ENCODE results near the gene STPG4.
"Not testable (repeated sequence)": the region's sequence is repeated elsewhere in the genome, so short reads cannot be mapped to it uniquely, and the experiment has no call there.

Gene STPG4

DNA sequence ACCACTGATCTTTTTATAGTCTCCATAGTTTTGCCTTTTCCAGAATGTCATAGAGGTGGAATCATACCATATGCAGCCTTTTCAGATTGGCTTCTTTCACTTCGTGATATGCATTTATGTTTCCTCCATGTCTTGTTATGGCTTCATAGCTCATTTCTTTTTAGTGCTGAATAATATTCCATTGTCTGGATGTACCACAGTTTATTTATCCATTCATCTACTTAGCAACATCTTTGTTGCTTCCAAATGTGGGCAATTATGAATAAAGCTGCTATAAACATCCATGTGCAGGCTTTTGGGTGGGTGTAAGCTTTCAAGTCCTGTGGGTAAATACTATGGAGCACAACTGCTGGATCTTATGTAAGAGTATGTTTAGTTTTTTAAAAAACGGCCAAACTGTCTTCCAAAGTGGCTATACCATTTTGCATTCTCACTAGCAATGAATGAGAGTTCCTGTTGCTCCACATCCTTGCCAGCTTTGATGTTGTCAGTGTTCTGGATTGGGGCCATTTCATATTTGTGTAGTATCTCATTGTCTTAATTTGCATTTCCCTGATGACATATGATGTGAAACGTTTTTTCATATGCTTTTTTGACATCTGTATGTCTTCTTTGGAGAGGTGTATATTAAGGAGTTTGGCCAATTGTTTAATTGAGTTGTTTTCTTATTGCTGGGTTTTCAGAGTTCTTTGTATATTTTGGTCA is 20.6 kb downstream of the STPG4 start:
- no peaks in the 10 kb centered on the region for H3K36me3 ChIP-seq (ENCODE audit: control insufficient read depth, insufficient read depth, low read length)
- H3K27ac ChIP-seq (ENCODE audit: insufficient read depth, low read length, poor library complexity, severe bottlenecking), result no peak overlapping the region
- H3K4me3 ChIP-seq (ENCODE audit: insufficient read depth, low read depth, low read length, poor library complexity, severe bottlenecking), result no peak overlapping the region
- DNase-seq, result no peak
- H3K4me1 ChIP-seq (ENCODE audit: control insufficient read depth, insufficient read depth, low read length, poor library complexity, severe bottlenecking), result no peaks in the 10 kb centered on the region
- no peaks in the 10 kb centered on the region for H3K9me3 ChIP-seq (ENCODE audit: control insufficient read depth, low read length)
- no peaks in the 10 kb centered on the region for H3K27me3 ChIP-seq (replicated peaks; ENCODE audit: control insufficient read depth, insufficient read depth, low read length, poor library complexity, severe bottlenecking)

DNA sequence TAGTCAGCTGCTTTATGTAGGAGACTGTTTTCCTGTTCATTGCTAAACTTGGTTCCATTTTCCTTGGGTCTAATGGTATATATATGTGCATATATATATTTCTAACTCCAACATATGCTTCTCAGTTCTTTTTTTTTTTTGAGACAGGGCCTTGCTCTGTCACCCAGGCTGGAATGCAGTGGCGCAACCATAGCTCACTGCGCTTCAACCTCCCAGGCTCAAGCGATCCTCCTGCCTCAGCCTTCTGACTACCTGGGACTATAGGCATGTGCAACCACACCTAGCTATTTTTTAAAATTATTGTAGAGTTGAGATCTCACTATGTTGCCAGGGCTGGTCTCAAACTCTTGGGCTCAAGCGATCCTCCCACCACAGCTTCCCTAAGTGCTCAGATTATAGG is 22.1 kb downstream of the STPG4 start:
- Histone ChIP-seq H3K36me3 (ENCODE audit: control insufficient read depth, insufficient read depth, low read length) (no peaks in the 10 kb centered on the region), H3K27ac (ENCODE audit: insufficient read depth, low read length, poor library complexity, severe bottlenecking) (no peak overlapping the region), H3K27me3 (replicated peaks; ENCODE audit: control insufficient read depth, insufficient read depth, low read length, poor library complexity, severe bottlenecking) (no peaks in the 10 kb centered on the region), H3K4me1 (ENCODE audit: control insufficient read depth, insufficient read depth, low read length, poor library complexity, severe bottlenecking) (no peaks in the 10 kb centered on the region), H3K4me3 (ENCODE audit: insufficient read depth, low read depth, low read length, poor library complexity, severe bottlenecking) (no peak overlapping the region), H3K9me3 (ENCODE audit: control insufficient read depth, low read length) (no peaks in the 10 kb centered on the region)
- DNase-seq, result no peak

DNA sequence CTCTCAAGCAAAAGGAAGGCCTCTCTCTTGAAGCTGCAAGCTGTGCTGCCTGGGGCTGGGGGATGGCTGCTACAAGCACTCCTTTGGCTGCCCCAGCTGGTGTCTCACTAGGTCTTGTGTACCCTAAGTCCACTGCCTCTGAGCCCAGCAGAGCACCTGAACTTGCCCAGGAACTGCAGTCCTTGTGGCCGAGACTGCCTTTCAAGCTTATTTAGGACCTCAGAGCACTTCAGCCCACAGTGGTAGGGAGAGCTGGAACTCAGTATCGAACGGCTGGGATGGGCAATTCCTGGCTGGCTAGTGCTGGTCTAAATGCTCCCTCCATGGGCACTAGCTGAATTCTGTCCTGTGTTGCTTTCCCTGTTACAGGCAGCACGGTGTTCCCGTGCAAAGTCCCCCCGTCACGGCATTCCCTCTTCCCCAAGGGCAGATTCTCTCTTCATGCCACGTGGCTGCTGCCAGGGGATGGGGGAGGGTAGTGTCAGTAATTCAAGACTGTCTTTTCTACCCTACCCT is 25.9 kb downstream of the STPG4 start:
- no peak overlapping the region for H3K27ac ChIP-seq (ENCODE audit: insufficient read depth, low read length, poor library complexity, severe bottlenecking)
- H3K27me3 ChIP-seq (replicated peaks; ENCODE audit: control insufficient read depth, insufficient read depth, low read length, poor library complexity, severe bottlenecking), result no peaks in the 10 kb centered on the region
- H3K9me3 ChIP-seq (ENCODE audit: control insufficient read depth, low read length), result no peaks in the 10 kb centered on the region
- DNase-seq, result no peak
- H3K36me3 ChIP-seq (ENCODE audit: control insufficient read depth, insufficient read depth, low read length), result no peaks in the 10 kb centered on the region
- no peaks in the 10 kb centered on the region for H3K4me1 ChIP-seq (ENCODE audit: control insufficient read depth, insufficient read depth, low read length, poor library complexity, severe bottlenecking)
- no peak overlapping the region for H3K4me3 ChIP-seq (ENCODE audit: insufficient read depth, low read depth, low read length, poor library complexity, severe bottlenecking)

DNA sequence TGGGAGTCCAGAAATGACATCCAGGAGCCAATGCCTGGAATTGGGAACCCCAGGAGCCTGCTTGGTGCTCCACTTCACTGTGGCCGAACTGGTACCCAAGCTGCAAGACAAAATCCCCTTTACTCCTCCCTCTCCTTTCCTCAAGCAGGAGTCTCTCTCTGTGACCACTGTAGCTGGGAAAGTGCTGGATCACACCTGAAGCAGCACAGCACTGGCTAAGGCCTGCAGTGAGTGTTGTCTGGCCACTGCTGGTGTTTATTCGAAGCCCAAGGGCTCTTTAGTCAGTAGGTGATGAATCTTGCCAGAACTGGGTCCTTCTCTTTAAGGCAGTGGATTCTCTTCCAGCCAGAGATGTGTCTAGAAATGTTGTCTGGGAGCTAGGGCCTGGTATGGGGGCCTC is 26.4 kb downstream of the STPG4 start:
- Histone ChIP-seq H3K4me3 (ENCODE audit: insufficient read depth, low read depth, low read length, poor library complexity, severe bottlenecking) (no peak overlapping the region), H3K4me1 (ENCODE audit: control insufficient read depth, insufficient read depth, low read length, poor library complexity, severe bottlenecking) (no peaks in the 10 kb centered on the region), H3K9me3 (ENCODE audit: control insufficient read depth, low read length) (no peaks in the 10 kb centered on the region), H3K27ac (ENCODE audit: insufficient read depth, low read length, poor library complexity, severe bottlenecking) (no peak overlapping the region), H3K27me3 (replicated peaks; ENCODE audit: control insufficient read depth, insufficient read depth, low read length, poor library complexity, severe bottlenecking) (no peaks in the 10 kb centered on the region), H3K36me3 (ENCODE audit: control insufficient read depth, insufficient read depth, low read length) (no peaks in the 10 kb centered on the region)
- DNase-seq, result no peak

DNA sequence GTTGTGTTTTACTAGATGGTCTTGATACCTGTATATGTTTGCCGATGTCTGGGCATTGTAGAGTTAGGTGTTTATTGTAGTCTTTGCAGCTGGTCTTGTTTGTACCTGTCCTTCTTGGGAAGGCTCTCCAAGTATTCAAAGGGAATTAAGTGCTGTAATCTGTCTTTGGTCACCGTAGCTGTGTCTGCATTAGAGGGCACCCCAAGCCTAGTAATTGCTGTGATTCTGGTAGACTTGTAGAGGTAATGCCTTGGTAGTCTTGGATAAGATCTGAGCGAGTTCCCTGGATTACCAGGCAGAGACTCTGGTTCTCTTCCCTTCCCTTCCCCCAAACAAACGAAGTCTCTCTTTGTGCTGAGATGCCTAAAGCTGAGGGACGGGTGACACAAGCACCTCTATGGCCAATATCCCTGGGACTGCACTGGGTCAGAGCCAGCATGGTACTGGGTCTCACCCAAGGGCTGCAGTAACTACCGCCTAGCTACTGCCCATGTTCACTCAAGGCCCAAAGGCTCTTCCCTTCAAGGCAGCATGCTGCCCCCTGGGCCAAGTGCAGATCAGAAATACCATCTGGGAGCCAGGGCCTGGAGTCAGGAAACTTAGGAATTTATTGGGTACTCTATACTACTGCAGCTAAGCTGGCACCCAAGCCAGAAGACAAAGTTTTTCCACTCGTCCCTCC is 27.1 kb downstream of the STPG4 start:
- DNase-seq, result no peak
- H3K27ac ChIP-seq (ENCODE audit: insufficient read depth, low read length, poor library complexity, severe bottlenecking), result no peak overlapping the region

DNA sequence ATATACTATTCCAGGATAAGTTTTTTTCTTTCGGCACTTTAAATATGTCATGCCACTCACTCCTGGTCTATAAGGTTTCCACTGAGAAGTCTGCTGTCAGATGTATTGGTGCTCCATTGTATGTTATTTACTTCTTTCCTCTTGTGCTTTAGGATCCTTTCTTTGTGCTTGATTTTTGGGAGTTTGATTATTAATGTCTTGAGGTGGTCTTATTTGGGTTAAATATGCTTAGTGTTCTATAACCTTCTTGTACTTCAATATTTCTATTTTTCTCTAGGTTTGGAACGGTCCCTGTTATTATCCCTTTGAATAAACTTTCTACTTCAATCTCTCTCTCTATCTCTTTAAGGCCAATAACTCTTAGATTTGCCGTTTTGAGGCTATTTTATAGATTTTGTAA is 28.3 kb downstream of the STPG4 start:
- Histone ChIP-seq H3K27me3 (replicated peaks; ENCODE audit: control insufficient read depth, insufficient read depth, low read length, poor library complexity, severe bottlenecking) (no peaks in the 10 kb centered on the region), H3K9me3 (ENCODE audit: control insufficient read depth, low read length) (no peaks in the 10 kb centered on the region), H3K4me3 (ENCODE audit: insufficient read depth, low read depth, low read length, poor library complexity, severe bottlenecking) (no peak overlapping the region), H3K27ac (ENCODE audit: insufficient read depth, low read length, poor library complexity, severe bottlenecking) (no peak overlapping the region), H3K36me3 (ENCODE audit: control insufficient read depth, insufficient read depth, low read length) (no peaks in the 10 kb centered on the region), H3K4me1 (ENCODE audit: control insufficient read depth, insufficient read depth, low read length, poor library complexity, severe bottlenecking) (no peaks in the 10 kb centered on the region)
- no peak for DNase-seq

More for the DNA sequence above, 27.1 kb downstream of the STPG4 start:
- Histone ChIP-seq H3K4me3 (ENCODE audit: insufficient read depth, low read depth, low read length, poor library complexity, severe bottlenecking) (no peak overlapping the region), H3K27me3 (replicated peaks; ENCODE audit: control insufficient read depth, insufficient read depth, low read length, poor library complexity, severe bottlenecking) (no peaks in the 10 kb centered on the region), H3K36me3 (ENCODE audit: control insufficient read depth, insufficient read depth, low read length) (no peaks in the 10 kb centered on the region), H3K9me3 (ENCODE audit: control insufficient read depth, low read length) (no peaks in the 10 kb centered on the region), H3K4me1 (ENCODE audit: control insufficient read depth, insufficient read depth, low read length, poor library complexity, severe bottlenecking) (no peaks in the 10 kb centered on the region)

DNA sequence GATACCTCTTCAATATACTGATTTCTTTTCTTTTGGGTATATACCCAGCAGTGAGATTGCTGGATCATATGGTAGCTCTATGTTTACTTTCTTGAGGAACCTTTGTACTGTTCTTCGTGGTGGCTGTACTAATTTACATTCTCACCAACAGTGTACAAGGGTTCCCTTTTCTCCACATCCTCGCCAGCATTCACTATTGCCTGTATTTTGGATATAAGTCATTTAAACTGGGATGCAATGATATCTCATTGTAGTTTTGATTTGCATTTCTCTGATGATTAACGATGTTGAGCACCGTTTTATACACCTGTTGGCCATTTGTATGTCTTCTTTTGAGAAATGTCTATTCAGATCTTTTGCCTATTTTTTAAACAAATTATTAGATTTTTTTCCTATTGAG is 30.4 kb downstream of the STPG4 start:
- not testable (repeated sequence) for DNase-seq; H3K4me1 ChIP-seq (ENCODE audit: control insufficient read depth, insufficient read depth, low read length, poor library complexity, severe bottlenecking); H3K27ac ChIP-seq (ENCODE audit: insufficient read depth, low read length, poor library complexity, severe bottlenecking); H3K4me3 ChIP-seq (ENCODE audit: insufficient read depth, low read depth, low read length, poor library complexity, severe bottlenecking); H3K9me3 ChIP-seq (ENCODE audit: control insufficient read depth, low read length); H3K36me3 ChIP-seq (ENCODE audit: control insufficient read depth, insufficient read depth, low read length); H3K27me3 ChIP-seq (replicated peaks; ENCODE audit: control insufficient read depth, insufficient read depth, low read length, poor library complexity, severe bottlenecking)

DNA sequence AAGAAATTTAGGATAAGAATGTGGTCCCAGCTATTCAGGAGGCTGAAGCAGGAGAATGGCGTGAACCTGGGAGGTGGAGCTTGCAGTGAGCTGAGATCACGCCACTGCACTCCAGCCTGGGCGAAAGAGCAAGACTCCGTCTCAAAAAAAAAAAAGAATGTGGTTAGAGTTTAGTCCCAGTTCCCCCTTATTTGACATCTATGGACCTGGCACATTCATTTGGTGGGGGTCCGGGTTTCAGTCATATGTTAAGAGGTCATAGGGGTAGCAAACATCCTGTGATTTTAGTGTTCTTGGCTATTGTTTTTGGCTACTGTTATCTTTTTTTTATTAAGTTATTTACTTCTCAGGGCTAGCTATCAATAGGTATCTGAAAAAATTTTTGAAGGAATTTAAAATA is 34.7 kb downstream of the STPG4 start:
- not testable (repeated sequence) for H3K36me3 ChIP-seq (ENCODE audit: control insufficient read depth, insufficient read depth, low read length); DNase-seq; H3K9me3 ChIP-seq (ENCODE audit: control insufficient read depth, low read length); H3K27me3 ChIP-seq (replicated peaks; ENCODE audit: control insufficient read depth, insufficient read depth, low read length, poor library complexity, severe bottlenecking); H3K4me3 ChIP-seq (ENCODE audit: insufficient read depth, low read depth, low read length, poor library complexity, severe bottlenecking); H3K27ac ChIP-seq (ENCODE audit: insufficient read depth, low read length, poor library complexity, severe bottlenecking); H3K4me1 ChIP-seq (ENCODE audit: control insufficient read depth, insufficient read depth, low read length, poor library complexity, severe bottlenecking)

DNA sequence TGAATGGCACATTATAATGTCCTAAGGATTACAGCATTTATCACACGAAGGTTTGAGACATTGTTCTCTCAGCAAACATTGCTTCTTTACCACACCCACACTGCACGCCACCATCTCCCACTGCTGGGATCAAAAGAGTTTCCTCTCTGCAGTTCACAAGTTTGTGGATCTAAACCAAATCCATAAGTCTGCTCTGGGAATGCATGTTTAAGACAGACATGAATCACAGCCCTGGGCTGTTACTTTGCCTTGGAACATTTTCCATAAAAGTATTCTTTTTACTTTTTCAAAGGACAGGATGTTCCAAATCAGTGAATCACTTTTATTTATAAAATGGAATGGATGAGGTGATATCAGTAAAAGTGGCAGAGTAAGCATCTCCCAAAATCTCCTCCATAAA is 36.1 kb downstream of the STPG4 start:
- H3K4me1 ChIP-seq (ENCODE audit: control insufficient read depth, insufficient read depth, low read length, poor library complexity, severe bottlenecking), result no peaks in the 10 kb centered on the region
- H3K36me3 ChIP-seq (ENCODE audit: control insufficient read depth, insufficient read depth, low read length), result no peaks in the 10 kb centered on the region
- no peak overlapping the region for H3K27ac ChIP-seq (ENCODE audit: insufficient read depth, low read length, poor library complexity, severe bottlenecking)
- H3K27me3 ChIP-seq (replicated peaks; ENCODE audit: control insufficient read depth, insufficient read depth, low read length, poor library complexity, severe bottlenecking), result no peaks in the 10 kb centered on the region
- no peaks in the 10 kb centered on the region for H3K9me3 ChIP-seq (ENCODE audit: control insufficient read depth, low read length)
- H3K4me3 ChIP-seq (ENCODE audit: insufficient read depth, low read depth, low read length, poor library complexity, severe bottlenecking), result no peak overlapping the region
- no peak for DNase-seq

DNA sequence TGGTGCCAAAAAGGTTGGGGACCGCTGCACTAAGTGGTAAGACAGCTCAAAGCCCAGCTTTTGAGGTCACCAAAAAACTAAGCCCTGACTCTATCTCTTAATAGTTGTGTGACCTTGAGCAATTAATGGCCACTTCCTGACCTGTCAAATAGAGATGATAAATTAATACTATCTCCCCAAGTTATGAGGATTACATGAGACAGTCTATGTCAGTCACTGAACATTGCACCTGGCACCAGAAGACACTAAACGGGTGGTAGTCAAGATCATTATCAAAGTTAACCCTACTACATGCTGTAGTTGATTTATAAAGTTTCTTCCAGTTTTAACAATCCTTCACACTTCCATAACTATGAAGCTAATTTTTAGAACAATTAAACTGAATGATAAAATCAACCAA is 36.5 kb downstream of the STPG4 start:
- no peaks in the 10 kb centered on the region for H3K9me3 ChIP-seq (ENCODE audit: control insufficient read depth, low read length)
- H3K27me3 ChIP-seq (replicated peaks; ENCODE audit: control insufficient read depth, insufficient read depth, low read length, poor library complexity, severe bottlenecking), result no peaks in the 10 kb centered on the region
- no peak overlapping the region for H3K4me3 ChIP-seq (ENCODE audit: insufficient read depth, low read depth, low read length, poor library complexity, severe bottlenecking)
- DNase-seq, result no peak
- no peaks in the 10 kb centered on the region for H3K36me3 ChIP-seq (ENCODE audit: control insufficient read depth, insufficient read depth, low read length)
- no peaks in the 10 kb centered on the region for H3K4me1 ChIP-seq (ENCODE audit: control insufficient read depth, insufficient read depth, low read length, poor library complexity, severe bottlenecking)
- H3K27ac ChIP-seq (ENCODE audit: insufficient read depth, low read length, poor library complexity, severe bottlenecking), result no peak overlapping the region
